ENCODE measurements around the gene SNRK.

DNA sequence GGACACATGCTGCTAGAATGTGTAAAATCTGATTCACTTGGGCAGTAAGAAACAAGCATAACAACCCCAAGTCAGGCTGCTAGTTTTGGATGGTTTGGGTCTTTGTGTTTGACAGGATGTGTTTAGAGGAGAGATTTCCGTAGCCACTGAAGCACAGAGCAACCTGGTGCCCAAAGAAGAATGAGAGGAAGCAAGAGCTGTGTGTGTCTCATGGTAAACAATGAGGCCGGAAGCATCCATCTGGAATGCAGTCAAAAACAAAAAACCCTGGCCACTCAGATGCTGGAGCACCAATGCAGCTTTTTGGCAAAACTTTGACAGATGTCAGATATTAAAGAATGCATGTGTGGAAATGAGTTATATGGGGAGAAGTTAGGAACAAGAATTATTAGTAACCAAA lies 39.4 kb upstream of the SNRK start:
- no peak for TF ChIP-seq POLR2AphosphoS5 (IDR thresholded peaks at IDR 0.05; ENCODE audit: low read depth, low read length)
- no peak for TF ChIP-seq POLR2A (IDR thresholded peaks at IDR 0.05; ENCODE audit: low read depth, low read length)
- no peak for TF ChIP-seq TAF1 (IDR thresholded peaks at IDR 0.05; ENCODE audit: low read depth, low read length)
- no peak for TF ChIP-seq SPI1 (IDR thresholded peaks at IDR 0.05; ENCODE audit: low read depth, low read length)
